Trophoblast cell (in vitro differentiated cells and primary cell): ENCODE data around the gene TNIK.
A peak's percentile ranks its signal among the peaks of the same experiment; 100 is the strongest.

Source experiments
- DNase-seq, 2 donors: peaks; one replicate each; pipeline ENCODE4 v3.0.0-alpha.2; 2016
- H2AFZ ChIP-seq: 2 replicates; pipeline ENCODE4 v1.6.1; 2013; ENCODE audit warnings: low read length, moderate library complexity, mild to moderate bottlenecking; ENCODE audit not compliant: insufficient read depth, poor library complexity
- H2AK5ac ChIP-seq: 2 replicates; pipeline ENCODE4 v1.6.1; 2013; ENCODE audit warnings: mild to moderate bottlenecking, low read length
- H2BK120ac ChIP-seq: 2 replicates; pipeline ENCODE4 v1.6.1; 2013; ENCODE audit warnings: low read length, mild to moderate bottlenecking, moderate library complexity; ENCODE audit not compliant: insufficient read depth, poor library complexity
- H2BK12ac ChIP-seq: 2 replicates; pipeline ENCODE4 v1.6.1; 2013; ENCODE audit warnings: mild to moderate bottlenecking, low read length, moderate library complexity
- H2BK5ac ChIP-seq: 2 replicates; pipeline ENCODE4 v1.6.1; 2013; ENCODE audit warnings: low read length, low read depth, moderate library complexity, mild to moderate bottlenecking; ENCODE audit not compliant: poor library complexity
- H3K14ac ChIP-seq: 2 replicates; pipeline ENCODE4 v1.6.1; 2013; ENCODE audit warnings: mild to moderate bottlenecking, low read length
- H3K18ac ChIP-seq: 2 replicates; pipeline ENCODE4 v1.6.1; 2013; ENCODE audit warnings: mild to moderate bottlenecking, low read length
- H3K23ac ChIP-seq: 2 replicates; pipeline ENCODE4 v1.6.1; 2013; ENCODE audit warnings: low read length
- H3K27ac ChIP-seq: 2 replicates; pipeline ENCODE4 v1.5.1; 2013; ENCODE audit warnings: low read depth, mild to moderate bottlenecking, inconsistent platforms, low read length, moderate library complexity
- H3K27me3 ChIP-seq: 2 replicates; pipeline ENCODE4 v1.6.1; 2013; ENCODE audit warnings: inconsistent platforms, mild to moderate bottlenecking, low read length, moderate library complexity; ENCODE audit not compliant: insufficient read depth
- H3K36me3 ChIP-seq, 2 experiments: 1 replicate in 1 of 2; 2 replicates in 1 of 2; pipeline ENCODE4 v1.6.1; 2013; ENCODE audit warnings: low read length in 2 of 2, mild to moderate bottlenecking in 2 of 2, moderate library complexity in 1 of 2; ENCODE audit not compliant: insufficient read depth in 2 of 2, control insufficient read depth in 1 of 2
- H3K4ac ChIP-seq: 2 replicates; pipeline ENCODE4 v1.6.1; 2013; ENCODE audit warnings: low read depth, mild to moderate bottlenecking, low read length, moderate library complexity
- H3K4me1 ChIP-seq, 2 experiments: 1 replicate in 1 of 2; 2 replicates in 1 of 2; pipeline ENCODE4 v1.6.1; 2013; ENCODE audit warnings: low read length in 2 of 2, mild to moderate bottlenecking in 2 of 2, moderate library complexity in 1 of 2; ENCODE audit not compliant: insufficient read depth in 2 of 2, control insufficient read depth in 1 of 2
- H3K4me2 ChIP-seq: 2 replicates; pipeline ENCODE4 v1.6.1; 2013; ENCODE audit warnings: inconsistent platforms, mild to moderate bottlenecking, low read length, moderate library complexity
- H3K4me3 ChIP-seq: 2 replicates; pipeline ENCODE4 v1.5.1; 2013; ENCODE audit warnings: mild to moderate bottlenecking, low read depth, low read length, inconsistent platforms
- H3K79me1 ChIP-seq: one replicate; pipeline ENCODE4 v1.6.1; 2013; ENCODE audit warnings: low read length
- H3K79me2 ChIP-seq: 2 replicates; pipeline ENCODE4 v1.6.1; 2013; ENCODE audit warnings: low read length, mild to moderate bottlenecking; ENCODE audit not compliant: control insufficient read depth, insufficient read depth, poor library complexity
- H3K9ac ChIP-seq: 2 replicates; pipeline ENCODE4 v1.6.1; 2013; ENCODE audit warnings: mild to moderate bottlenecking, low read length
- H3K9me3 ChIP-seq: 2 replicates; pipeline ENCODE4 v1.6.1; 2013; ENCODE audit warnings: low read depth, mild to moderate bottlenecking, control low read depth, inconsistent platforms, low read length; ENCODE audit not compliant: insufficient read depth
- H4K12ac ChIP-seq: 2 replicates; pipeline ENCODE4 v1.6.1; 2013; ENCODE audit warnings: low read depth, mild to moderate bottlenecking, low read length, moderate library complexity
- H4K8ac ChIP-seq: 2 replicates; pipeline ENCODE4 v1.6.1; 2013; ENCODE audit warnings: low read depth, mild to moderate bottlenecking, low read length, moderate library complexity
- H4K91ac ChIP-seq: one replicate; pipeline ENCODE4 v1.6.1; 2013; ENCODE audit warnings: low read depth, mild to moderate bottlenecking, low read length, moderate library complexity
- WGBS: extraction: QIAGEN DNeasy Blood & Tissue Kit; methylation state at CpG from one replicate; pipeline ENCODE4 v1.1.7; 2013; ENCODE audit warnings: missing lambda C conversion rate; ENCODE audit not compliant: insufficient read length, insufficient coverage; ENCODE audit errors: extremely low coverage; 5-methylcytosine and 5-hydroxymethylcytosine counted together

The TNIK gene

DNA sequence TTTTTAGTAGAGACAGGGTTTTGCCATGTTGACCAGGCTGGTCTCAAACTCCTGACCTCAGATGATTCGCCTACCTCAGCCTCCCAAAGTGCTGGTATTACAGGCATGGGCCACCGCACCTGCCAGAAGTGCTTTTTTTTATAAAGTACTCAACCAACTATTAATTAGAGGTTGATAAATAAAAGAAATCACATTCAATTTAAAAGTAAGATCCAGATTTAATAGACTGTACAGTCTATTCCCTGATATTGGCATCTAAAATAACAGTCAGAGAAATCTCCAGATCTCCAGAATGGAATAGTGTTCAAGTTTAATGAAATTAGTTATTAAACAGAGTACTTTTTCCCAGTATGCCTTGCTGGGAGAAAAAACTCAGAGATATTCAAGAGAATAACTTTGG is 290.8 kb downstream of the TNIK start:
- Histone ChIP-seq H3K9ac (no peak overlapping the region), H3K9me3 (no peaks in the 10 kb centered on the region), H2BK12ac (no peak overlapping the region), H3K18ac (no peak overlapping the region), H4K8ac (no peak overlapping the region), H3K4ac (no peak overlapping the region), H3K36me3 (no peaks in the 10 kb centered on the region), H2AK5ac (no peak overlapping the region), H2AFZ (no peak overlapping the region), H4K12ac (no peak overlapping the region), H3K4me3 (no peak overlapping the region), H4K91ac (no peak overlapping the region), H3K79me1 (no peaks in the 10 kb centered on the region), H2BK5ac (no peak overlapping the region), H2BK120ac (no peak overlapping the region), H3K27ac (no peak overlapping the region), H3K4me2 (no peak overlapping the region), H3K27me3 (no peaks in the 10 kb centered on the region), H3K4me1 (no peaks in the 10 kb centered on the region), H3K23ac (no peak overlapping the region), H3K79me2 (no peaks in the 10 kb centered on the region), H3K14ac (no peak overlapping the region)
- WGBS = no CpG with 5 or more reads among the region's 2 CpGs
- no peak for DNase-seq

DNA sequence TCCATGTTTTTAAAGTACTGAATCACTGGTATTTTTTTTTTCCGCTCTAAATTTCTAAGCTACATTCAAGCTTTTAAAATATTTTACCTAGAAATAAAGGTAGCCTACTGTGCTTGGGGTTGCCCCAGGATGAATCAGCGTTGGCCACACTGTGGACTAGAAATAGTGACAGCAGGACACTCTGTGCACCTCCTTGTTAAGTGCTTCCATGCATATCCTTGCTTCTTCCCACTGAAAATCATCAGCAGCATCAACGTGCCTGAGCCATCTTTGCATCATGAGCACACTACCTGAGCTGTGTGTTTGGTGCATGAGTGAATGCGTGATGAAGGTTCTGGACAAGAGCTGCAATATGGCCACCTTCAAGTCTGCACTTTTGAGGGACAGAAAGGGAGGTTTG is 291.7 kb downstream of the TNIK start:
- no peaks in the 10 kb centered on the region for H3K4me1 ChIP-seq
- H2AFZ ChIP-seq = no peak overlapping the region
- no peak overlapping the region for H2BK120ac ChIP-seq
- H3K14ac ChIP-seq = no peak overlapping the region
- H3K23ac ChIP-seq = no peak overlapping the region
- H3K9me3 ChIP-seq = no peaks in the 10 kb centered on the region
- no peak overlapping the region for H3K9ac ChIP-seq
- no peaks in the 10 kb centered on the region for H3K27me3 ChIP-seq
- no peak overlapping the region for H4K8ac ChIP-seq
- DNase-seq = no peak
- H3K79me2 ChIP-seq = no peaks in the 10 kb centered on the region
- H3K18ac ChIP-seq = no peak overlapping the region
- no peak overlapping the region for H2AK5ac ChIP-seq
- H2BK5ac ChIP-seq = no peak overlapping the region
- no peak overlapping the region for H3K27ac ChIP-seq
- H3K4ac ChIP-seq = no peak overlapping the region
- H3K36me3 ChIP-seq = no peaks in the 10 kb centered on the region
- H4K12ac ChIP-seq = no peak overlapping the region
- no peak overlapping the region for H3K4me2 ChIP-seq
- no peak overlapping the region for H2BK12ac ChIP-seq
- no peak overlapping the region for H4K91ac ChIP-seq
- no peaks in the 10 kb centered on the region for H3K79me1 ChIP-seq
- no CpG with 5 or more reads among the region's 4 CpGs for WGBS
- no peak overlapping the region for H3K4me3 ChIP-seq

DNA sequence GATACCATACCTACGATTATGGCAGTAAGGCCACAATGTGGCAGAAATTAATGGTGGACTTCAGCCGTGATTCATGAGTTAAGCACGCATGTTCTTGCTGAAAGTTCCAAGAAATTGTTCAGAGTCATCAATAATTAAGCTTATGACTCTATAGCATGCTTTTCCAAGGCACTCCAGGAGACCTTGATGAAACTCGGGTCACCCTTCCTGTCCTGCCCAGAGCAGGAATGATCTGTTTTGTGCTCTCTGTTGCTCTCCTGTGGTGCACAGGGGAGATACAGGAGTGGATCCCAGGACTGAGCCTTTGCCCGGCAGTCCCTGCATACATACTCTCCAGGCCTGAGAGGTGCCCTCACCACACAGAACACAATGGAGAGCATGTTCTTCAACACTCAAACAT is 292.1 kb downstream of the TNIK start:
- H3K23ac ChIP-seq = no peak overlapping the region
- H2AK5ac ChIP-seq = no peak overlapping the region
- H3K14ac ChIP-seq = no peak overlapping the region
- no peaks in the 10 kb centered on the region for H3K27me3 ChIP-seq
- H2BK12ac ChIP-seq = no peak overlapping the region
- no peak overlapping the region for H2BK120ac ChIP-seq
- no peak overlapping the region for H3K4ac ChIP-seq
- no peaks in the 10 kb centered on the region for H3K4me1 ChIP-seq
- H3K4me3 ChIP-seq = no peak overlapping the region
- no peak overlapping the region for H4K8ac ChIP-seq
- no peak overlapping the region for H3K9ac ChIP-seq
- peak in 1 of 2 donors; percentile 27 for DNase-seq
- no peak overlapping the region for H3K27ac ChIP-seq
- H4K91ac ChIP-seq = no peak overlapping the region
- no peak overlapping the region for H2AFZ ChIP-seq
- WGBS = no CpG with 5 or more reads among the region's 5 CpGs
- no peak overlapping the region for H2BK5ac ChIP-seq
- H3K9me3 ChIP-seq = no peaks in the 10 kb centered on the region
- no peak overlapping the region for H3K18ac ChIP-seq
- no peak overlapping the region for H4K12ac ChIP-seq
- no peaks in the 10 kb centered on the region for H3K79me2 ChIP-seq
- no peaks in the 10 kb centered on the region for H3K36me3 ChIP-seq
- no peak overlapping the region for H3K4me2 ChIP-seq
- H3K79me1 ChIP-seq = no peaks in the 10 kb centered on the region

DNA sequence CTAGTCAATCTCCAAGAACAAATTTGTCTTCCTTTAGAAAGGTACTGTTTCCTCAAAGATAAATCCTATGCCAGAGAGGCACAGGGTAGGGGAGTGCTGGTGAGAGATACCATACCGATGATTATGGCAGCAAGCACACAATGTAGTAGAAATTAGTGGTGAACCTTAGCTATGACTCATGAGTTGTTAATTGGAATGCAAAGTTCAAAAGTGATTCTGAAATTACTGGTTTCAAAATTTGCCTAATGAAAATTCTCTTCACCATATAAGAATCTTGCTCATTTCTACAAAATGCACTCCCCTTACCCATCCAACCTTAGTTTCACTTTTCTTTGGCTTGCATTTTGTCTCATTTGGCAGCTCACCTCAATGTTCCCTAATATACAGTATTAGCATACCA is 294.2 kb downstream of the TNIK start:
- Histone ChIP-seq H2AFZ (no peak overlapping the region), H3K27me3 (no peaks in the 10 kb centered on the region), H4K8ac (no peak overlapping the region), H3K36me3 (no peaks in the 10 kb centered on the region), H2BK12ac (no peak overlapping the region), H3K18ac (no peak overlapping the region), H2BK5ac (no peak overlapping the region), H3K14ac (no peak overlapping the region), H3K4me1 (no peaks in the 10 kb centered on the region), H4K12ac (no peak overlapping the region), H3K4me2 (no peak overlapping the region), H4K91ac (no peak overlapping the region), H3K4ac (no peak overlapping the region), H3K23ac (no peak overlapping the region), H3K79me1 (no peaks in the 10 kb centered on the region), H3K9ac (no peak overlapping the region), H3K27ac (no peak overlapping the region), H2AK5ac (no peak overlapping the region), H3K79me2 (no peaks in the 10 kb centered on the region), H3K9me3 (no peaks in the 10 kb centered on the region), H3K4me3 (no peak overlapping the region), H2BK120ac (no peak overlapping the region)
- DNase-seq = no peak
- WGBS = no CpG with 5 or more reads among the region's 1 CpG
